ENCODE data around the gene PCBP3. TPM values are rescaled to one million over a fixed set of nuclear protein-coding genes. Genes with fewer than 3 reads are reported as not detected.
"Not testable (repeated sequence)": the region's sequence is repeated elsewhere in the genome, so short reads cannot be mapped to it uniquely, and the experiment has no call there.

Gene PCBP3
- total RNA-seq, 2 experiments from 2014 or later = 3.4 to 3.9 TPM

- H3K4me1 Mint-ChIP-seq = peaks cover 7% of the 10 kb centered on the region
- no peaks in the 10 kb centered on the region for H3K36me3 Mint-ChIP-seq (ENCODE audit: low read depth)
- no peaks in the 10 kb centered on the region for H3K27me3 Mint-ChIP-seq
- H3K27ac Mint-ChIP-seq = no peak overlapping the region
- no peak for DNase-seq
- H3K4me3 Mint-ChIP-seq = no peak overlapping the region
- POLR2A ChIA-PET = no interaction called here
- CTCF ChIA-PET = no interaction called here
- H3K9me3 Mint-ChIP-seq = peaks cover 7% of the 10 kb centered on the region
Measured at GRCh38 chr21:45831991-45832740, 188.6 kb downstream of the PCBP3 start.

- H3K9me3 Mint-ChIP-seq; H3K4me3 Mint-ChIP-seq; H3K27ac Mint-ChIP-seq; POLR2A ChIA-PET; H3K36me3 Mint-ChIP-seq (ENCODE audit: low read depth); H3K27me3 Mint-ChIP-seq; CTCF ChIA-PET; H3K4me1 Mint-ChIP-seq: not testable (repeated sequence)
- peak; percentile 6 for DNase-seq
Measured at GRCh38 chr21:45832741-45833235, 189.3 kb downstream of the PCBP3 start.

- peak; percentile 1 for DNase-seq
- Mint-ChIP-seq H3K9me3 (peaks cover 7% of the 10 kb centered on the region), H3K27ac (no peak overlapping the region), H3K27me3 (no peaks in the 10 kb centered on the region), H3K4me3 (no peak overlapping the region), H3K36me3 (ENCODE audit: low read depth) (no peaks in the 10 kb centered on the region), H3K4me1 (no peaks in the 10 kb centered on the region)
- CTCF ChIA-PET = no interaction called here
- POLR2A ChIA-PET = no interaction called here
Measured at GRCh38 chr21:45833414-45833813, 189.9 kb downstream of the PCBP3 start.

GRCh38 chr21:45834026-45834715 lies 190.6 kb downstream of the PCBP3 start:
- CTCF ChIA-PET = no interaction called here
- peaks cover 7% of the 10 kb centered on the region for H3K9me3 Mint-ChIP-seq
- no peak overlapping the region for H3K27ac Mint-ChIP-seq
- DNase-seq = no peak
- H3K4me1 Mint-ChIP-seq = no peaks in the 10 kb centered on the region
- H3K4me3 Mint-ChIP-seq = no peak overlapping the region
- POLR2A ChIA-PET = no interaction called here
- H3K36me3 Mint-ChIP-seq (ENCODE audit: low read depth) = no peaks in the 10 kb centered on the region
- peaks cover 1% of the 10 kb centered on the region for H3K27me3 Mint-ChIP-seq

GRCh38 chr21:45834821-45835293 lies 191.3 kb downstream of the PCBP3 start:
- Mint-ChIP-seq H3K9me3 (peaks cover 7% of the 10 kb centered on the region), H3K4me1 (no peaks in the 10 kb centered on the region), H3K36me3 (ENCODE audit: low read depth) (no peaks in the 10 kb centered on the region), H3K27me3 (peaks cover 2% of the 10 kb centered on the region), H3K4me3 (no peak overlapping the region), H3K27ac (no peak overlapping the region)
- no peak for DNase-seq
- POLR2A ChIA-PET = no interaction called here
- CTCF ChIA-PET = no interaction called here

GRCh38 chr21:45835301-45836267 lies 192.1 kb downstream of the PCBP3 start:
- H3K27ac Mint-ChIP-seq = no peak overlapping the region
- H3K9me3 Mint-ChIP-seq = peaks cover 8% of the 10 kb centered on the region

GRCh38 chr21:45836268-45836655 lies 192.7 kb downstream of the PCBP3 start:
- H3K27me3 Mint-ChIP-seq = peaks cover 2% of the 10 kb centered on the region
- POLR2A ChIA-PET = no interaction called here
- no peak overlapping the region for H3K27ac Mint-ChIP-seq
- H3K36me3 Mint-ChIP-seq (ENCODE audit: low read depth) = peaks cover 3% of the 10 kb centered on the region
- H3K9me3 Mint-ChIP-seq = peaks cover 12% of the 10 kb centered on the region
- CTCF ChIA-PET = no interaction called here
- no peak overlapping the region for H3K4me3 Mint-ChIP-seq
- no peak for DNase-seq
- no peaks in the 10 kb centered on the region for H3K4me1 Mint-ChIP-seq

More at GRCh38 chr21:45835301-45836267, 192.1 kb downstream of the PCBP3 start:
- H3K4me3 Mint-ChIP-seq = no peak overlapping the region
- peaks cover 2% of the 10 kb centered on the region for H3K27me3 Mint-ChIP-seq
- H3K4me1 Mint-ChIP-seq = no peaks in the 10 kb centered on the region
- POLR2A ChIA-PET = no interaction called here
- no peak for DNase-seq
- CTCF ChIA-PET = no interaction called here
- H3K36me3 Mint-ChIP-seq (ENCODE audit: low read depth) = no peaks in the 10 kb centered on the region

GRCh38 chr21:45836694-45837670 lies 193.5 kb downstream of the PCBP3 start:
- CTCF ChIA-PET = no interaction called here
- Mint-ChIP-seq H3K27ac (no peak overlapping the region), H3K4me1 (no peaks in the 10 kb centered on the region), H3K4me3 (no peak overlapping the region), H3K27me3 (peaks cover 6% of the 10 kb centered on the region), H3K36me3 (ENCODE audit: low read depth) (peaks cover 5% of the 10 kb centered on the region), H3K9me3 (peaks cover 19% of the 10 kb centered on the region)
- POLR2A ChIA-PET = no interaction called here
- DNase-seq = no peak

- H3K4me1 Mint-ChIP-seq = no peaks in the 10 kb centered on the region
- peaks cover 16% of the 10 kb centered on the region for H3K9me3 Mint-ChIP-seq
- H3K27ac Mint-ChIP-seq = no peak overlapping the region
- CTCF ChIA-PET = no interaction called here
- POLR2A ChIA-PET = no interaction called here
- no peak for DNase-seq
- H3K4me3 Mint-ChIP-seq = no peak overlapping the region
- peaks cover 9% of the 10 kb centered on the region for H3K27me3 Mint-ChIP-seq
- peaks cover 6% of the 10 kb centered on the region for H3K36me3 Mint-ChIP-seq (ENCODE audit: low read depth)
Measured at GRCh38 chr21:45837936-45838335, 194.4 kb downstream of the PCBP3 start.

GRCh38 chr21:45838634-45839033 lies 195.1 kb downstream of the PCBP3 start:
- Mint-ChIP-seq H3K4me1 (no peaks in the 10 kb centered on the region), H3K27me3 (peaks cover 9% of the 10 kb centered on the region), H3K9me3 (peaks cover 15% of the 10 kb centered on the region), H3K27ac (no peak overlapping the region), H3K36me3 (ENCODE audit: low read depth) (peaks cover 6% of the 10 kb centered on the region), H3K4me3 (no peak overlapping the region)
- ChIA-PET POLR2A (no interaction called here), CTCF (no interaction called here)
- DNase-seq = no peak

- ChIA-PET POLR2A (no interaction called here), CTCF (no interaction called here)
- no peaks in the 10 kb centered on the region for H3K4me1 Mint-ChIP-seq
- DNase-seq = no peak
- H3K4me3 Mint-ChIP-seq = no peak overlapping the region
- H3K27ac Mint-ChIP-seq = no peak overlapping the region
- H3K9me3 Mint-ChIP-seq = peaks cover 15% of the 10 kb centered on the region
- peaks cover 6% of the 10 kb centered on the region for H3K36me3 Mint-ChIP-seq (ENCODE audit: low read depth)
- H3K27me3 Mint-ChIP-seq = peaks cover 9% of the 10 kb centered on the region
Measured at GRCh38 chr21:45839274-45839673, 195.7 kb downstream of the PCBP3 start.

- DNase-seq = no peak
Measured at GRCh38 chr21:45841033-45841432, 197.5 kb downstream of the PCBP3 start.

More at GRCh38 chr21:45841033-45841432, 197.5 kb downstream of the PCBP3 start:
- Mint-ChIP-seq H3K27ac (no peak overlapping the region), H3K27me3 (peaks cover 12% of the 10 kb centered on the region), H3K4me3 (no peak overlapping the region), H3K9me3 (peaks cover 15% of the 10 kb centered on the region), H3K36me3 (ENCODE audit: low read depth) (peaks cover 6% of the 10 kb centered on the region), H3K4me1 (no peaks in the 10 kb centered on the region)
- ChIA-PET CTCF (interaction anchor here (1.2 kb wide), 1 partner anchor 703 kb away, joined by 3 read pairs; no protein-coding TSS in a partner anchor), POLR2A (no interaction called here)
